Omental fat pad (tissue), 4 donors: ENCODE results near the gene BCL2. TPM values are rescaled to one million over a fixed set of nuclear protein-coding genes. Genes with fewer than 3 reads are reported as not detected.
A peak's percentile ranks its signal among the peaks of the same experiment; 100 is the strongest.

Source experiments
- ATAC-seq: fragments of 150-250 bp; one replicate; pipeline ENCODE4 v1.9.1; 2016; ENCODE audit warnings: mild to moderate bottlenecking, moderate library complexity; ENCODE audit not compliant: low FRiP score
- DNase-seq: peaks from one replicate; pipeline ENCODE4 v3.0.0-alpha.2; 2019; ENCODE audit warnings: low spot score
- total RNA-seq, 4 donors: library from RNA; depleted of rRNA; stranded (reverse); fragments of >200 nt; gene quantifications; one replicate each; pipeline ENCODE4 v1.1.0, GENCODE V29; 2016
- TF ChIP-seq, protein P1 (sequence below), 3 donors: fragments of 450-650 bp; IDR thresholded peaks; one replicate each; pipeline ENCODE4 v1.5.1; 2016 to 2017; ENCODE audit warnings: antibody characterized with exemption in 3 of 3, mild to moderate bottlenecking in 3 of 3, moderate library complexity in 2 of 3

The BCL2 gene
- total RNA-seq, 4 donors from 2014 or later = 18.4 to 84.5 (median 30.2) TPM

- TF ChIP-seq, protein P1, sequence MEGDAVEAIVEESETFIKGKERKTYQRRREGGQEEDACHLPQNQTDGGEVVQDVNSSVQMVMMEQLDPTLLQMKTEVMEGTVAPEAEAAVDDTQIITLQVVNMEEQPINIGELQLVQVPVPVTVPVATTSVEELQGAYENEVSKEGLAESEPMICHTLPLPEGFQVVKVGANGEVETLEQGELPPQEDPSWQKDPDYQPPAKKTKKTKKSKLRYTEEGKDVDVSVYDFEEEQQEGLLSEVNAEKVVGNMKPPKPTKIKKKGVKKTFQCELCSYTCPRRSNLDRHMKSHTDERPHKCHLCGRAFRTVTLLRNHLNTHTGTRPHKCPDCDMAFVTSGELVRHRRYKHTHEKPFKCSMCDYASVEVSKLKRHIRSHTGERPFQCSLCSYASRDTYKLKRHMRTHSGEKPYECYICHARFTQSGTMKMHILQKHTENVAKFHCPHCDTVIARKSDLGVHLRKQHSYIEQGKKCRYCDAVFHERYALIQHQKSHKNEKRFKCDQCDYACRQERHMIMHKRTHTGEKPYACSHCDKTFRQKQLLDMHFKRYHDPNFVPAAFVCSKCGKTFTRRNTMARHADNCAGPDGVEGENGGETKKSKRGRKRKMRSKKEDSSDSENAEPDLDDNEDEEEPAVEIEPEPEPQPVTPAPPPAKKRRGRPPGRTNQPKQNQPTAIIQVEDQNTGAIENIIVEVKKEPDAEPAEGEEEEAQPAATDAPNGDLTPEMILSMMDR (IDR thresholded peaks at IDR 0.05) = no peak
- ATAC-seq = no peak
- DNase-seq = no peak
These were observed 24.7 kb upstream of the BCL2 start for GRCh38 chr18:63344263-63344662.

DNA sequence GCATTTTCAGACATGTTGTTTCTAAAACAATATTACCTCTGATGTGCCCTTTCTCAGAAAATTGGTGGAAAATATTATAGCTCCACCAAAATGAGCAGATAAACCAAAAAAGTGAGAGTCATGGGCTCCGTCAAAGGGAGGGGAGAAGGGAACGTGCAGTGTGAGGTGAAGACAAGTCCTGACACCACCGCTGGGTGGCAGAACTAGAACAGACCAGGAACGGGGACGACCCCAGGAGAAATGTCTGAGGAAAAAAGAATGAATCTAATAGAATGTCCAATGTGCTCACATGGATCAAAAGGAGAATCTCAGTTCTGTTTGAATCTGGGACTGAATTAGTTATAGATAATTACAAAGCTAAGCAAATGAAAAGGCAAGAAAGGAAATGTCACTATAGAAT is 22.6 kb upstream of the BCL2 start:
- TF ChIP-seq, protein P1 (IDR thresholded peaks at IDR 0.05) = no peak
- DNase-seq (no peak), ATAC-seq (no peak)

GRCh38 chr18:63339920-63340484 is 20.4 kb upstream of the BCL2 start:
- TF ChIP-seq, protein P1 (IDR thresholded peaks at IDR 0.05) = no peak
- DNase-seq (no peak), ATAC-seq (no peak)

DNA sequence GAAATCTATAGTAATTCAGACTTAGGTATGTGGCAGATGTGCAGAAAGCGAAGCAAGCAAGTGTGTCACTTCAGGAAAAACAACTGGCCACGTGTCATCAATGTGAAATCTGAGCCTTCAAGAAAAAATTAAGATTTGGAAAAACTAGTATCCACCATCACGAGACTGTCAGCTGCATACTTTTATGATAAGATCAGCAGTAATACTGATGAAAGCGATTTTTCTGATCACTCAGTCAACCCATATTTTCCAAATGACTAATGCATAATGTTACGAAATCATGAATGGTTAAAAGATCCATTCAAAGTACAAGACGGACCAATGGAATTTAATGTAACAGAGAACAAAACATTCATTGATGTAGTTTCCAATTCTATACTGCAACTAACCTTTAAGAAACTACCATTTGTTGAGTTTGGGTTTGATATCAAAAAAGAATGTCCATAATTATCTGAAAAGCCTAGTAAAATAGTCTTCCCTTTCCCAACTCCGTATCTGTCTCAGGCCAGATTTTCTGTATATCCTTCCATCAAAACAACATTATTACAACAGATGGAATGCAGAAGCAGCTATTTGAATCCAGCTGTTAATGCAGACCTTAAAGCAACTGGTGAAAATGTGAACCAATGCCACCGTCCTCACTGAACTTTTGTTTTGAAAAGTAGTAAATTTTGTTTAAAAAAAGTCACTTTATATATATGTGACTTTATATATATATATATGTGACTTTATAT is 17.0 kb upstream of the BCL2 start:
- TF ChIP-seq, protein P1 (IDR thresholded peaks at IDR 0.05) = no peak
- peak; percentile 60 for ATAC-seq
- DNase-seq = no peak

GRCh38 chr18:63331105-63331504 is 11.5 kb upstream of the BCL2 start:
- TF ChIP-seq, protein P1 (IDR thresholded peaks at IDR 0.05) = no peak
- ATAC-seq = no peak
- DNase-seq = no peak

GRCh38 chr18:63329431-63330145 is 10.0 kb upstream of the BCL2 start:
- TF ChIP-seq, protein P1 (IDR thresholded peaks at IDR 0.05) = no peak
- ATAC-seq (no peak), DNase-seq (no peak)
